ENCODE results near the gene RPS14. TPM values are rescaled to one million over a fixed set of nuclear protein-coding genes. Genes with fewer than 3 reads are reported as not detected.

The RPS14 gene
- total and polyA plus RNA-seq, 2 of the 8 experiments (the other 6 are each of a cell fraction or from before 2014, with no cell fraction given) = 2,548 to 6,423 TPM

DNA sequence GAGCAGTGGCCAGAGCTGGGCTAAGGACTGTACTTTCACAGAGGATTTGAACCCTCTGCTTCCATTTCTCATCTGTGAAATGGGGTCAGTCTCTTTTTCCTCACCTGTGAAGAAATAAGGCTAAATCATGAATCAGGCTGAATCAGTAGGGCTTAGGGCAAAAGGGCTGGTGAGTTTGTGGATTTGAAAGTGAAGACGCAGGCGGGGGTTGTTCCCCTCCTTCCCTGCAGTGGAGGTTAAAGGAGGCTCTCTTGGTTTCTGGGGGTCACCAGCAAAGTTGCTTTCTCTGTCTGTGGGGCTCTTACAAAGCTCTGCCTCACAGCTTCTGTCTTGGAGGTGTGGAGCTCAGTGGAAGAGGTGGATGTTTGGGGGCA, 40.7 kb upstream of the RPS14 start:
- peaks cover 30% of the 10 kb centered on the region for H3K79me1 ChIP-seq (ENCODE audit: low read depth, low read length)
- peaks cover 0 to 4% (median 0%) of the 10 kb centered on the region in 4 experiments; a peak in 1 of 8 replicates for H3K36me3 ChIP-seq (ENCODE audit: control insufficient read depth in 2 of 4, insufficient read depth in 4 of 4, low read length in 3 of 4)
- H2AK5ac ChIP-seq (ENCODE audit: low read depth, low read length) = no peak overlapping the region
- no peak overlapping the region for H2BK12ac ChIP-seq (ENCODE audit: low read depth, low read length)
- H2AFZ ChIP-seq (ENCODE audit: low read length) = no peak overlapping the region
- H4K5ac ChIP-seq (ENCODE audit: insufficient read length, low read depth, low read length) = no peak overlapping the region
- peak overlapping the region; percentile 14 to 21; a peak in 1 of 4 replicates for H3K4me2 ChIP-seq (ENCODE audit: insufficient read depth in 1 of 2, low read depth in 2 of 2, low read length in 2 of 2)
- H3K27ac ChIP-seq (ENCODE audit: low read depth, low read length) = no peak overlapping the region
- no peaks in the 10 kb centered on the region for H3K27me3 ChIP-seq (replicated peaks in 1 of 4; ENCODE audit: control insufficient read depth in 3 of 4, extremely low read depth in 1 of 4, insufficient read depth in 3 of 4, low read length in 3 of 4)
- no peak overlapping the region for H4K8ac ChIP-seq (ENCODE audit: extremely low read depth, insufficient read depth, low read length)
- peaks cover under 1% of the 10 kb centered on the region; the same call in 1 of the 2 replicates for H3K23me2 ChIP-seq (ENCODE audit: low read depth, low read length)
- H3K4me3 ChIP-seq (ENCODE audit: extremely low read depth in 1 of 4, insufficient read depth in 2 of 4, low read depth in 3 of 4, low read length in 4 of 4) = no peak overlapping the region
- WGBS, 2 experiments (ENCODE audit: extremely low coverage in 1 of 2, insufficient coverage in 1 of 2, insufficient read length in 1 of 2, insufficient replicate concordance in 2 of 2, low coverage in 1 of 2, low lambda C conversion rate in 2 of 2, missing lambda C conversion rate in 1 of 2) = 71% methylated on average over 2 of the region's 2 CpGs; no CpG with 5 or more reads in 1 of the 2 experiments
- no peaks in the 10 kb centered on the region for H3K9me3 ChIP-seq (ENCODE audit: insufficient read depth in 2 of 2, low read depth in 1 of 2, low read length in 1 of 2)
- no peak overlapping the region for H2BK5ac ChIP-seq (ENCODE audit: low read depth, low read length)
- no peak overlapping the region for H2BK15ac ChIP-seq (ENCODE audit: low read length)
- H4K91ac ChIP-seq (replicated peaks; ENCODE audit: insufficient read length, low read length) = no peak overlapping the region
- TF ChIP-seq TAF1 (IDR thresholded peaks at IDR 0.05; ENCODE audit: low read depth, low read length) (no peak), TBP (IDR thresholded peaks at IDR 0.05; ENCODE audit: low read depth, low read length) (no peak), YY1 (IDR thresholded peaks at IDR 0.05; ENCODE audit: low read depth, low read length) (no peak), POLR2AphosphoS5 (IDR thresholded peaks at IDR 0.05; ENCODE audit: low read depth, low read length) (no peak), SIRT6 (IDR thresholded peaks at IDR 0.05; ENCODE audit: low read length) (no peak), CBX8 (IDR thresholded peaks at IDR 0.05; ENCODE audit: borderline replicate concordance, low read depth, low read length) (no peak), NANOG (IDR thresholded peaks at IDR 0.05; ENCODE audit: insufficient read depth, low read depth, low read length, poor library complexity, severe bottlenecking) (no peak), TCF12 (IDR thresholded peaks at IDR 0.05; ENCODE audit: low read depth, low read length) (no peak), CBX5 (IDR thresholded peaks at IDR 0.05; ENCODE audit: low read depth, low read length) (no peak), NRF1 (IDR thresholded peaks at IDR 0.05; ENCODE audit: low read depth, low read length) (no peak), RNF2 (IDR thresholded peaks at IDR 0.05; ENCODE audit: borderline replicate concordance, low read depth, low read length, missing control alignments, poor library complexity, severe bottlenecking) (no peak), EGR1 (IDR thresholded peaks at IDR 0.05; ENCODE audit: borderline replicate concordance, low read depth, low read length) (no peak)
- no peak overlapping the region for H3K56ac ChIP-seq (replicated peaks; ENCODE audit: insufficient read length, low read depth, low read length)
- H2BK120ac ChIP-seq (replicated peaks; ENCODE audit: low read depth, low read length) = no peak overlapping the region
- H3K4ac ChIP-seq (replicated peaks; ENCODE audit: insufficient read length, low read depth, low read length) = no peak overlapping the region
- no peak for FAIRE-seq
- CTCF ChIA-PET (ENCODE audit: partially characterized antibody) = interaction anchor here (0.8 to 32.0 kb wide), 16 partner anchors 2 to 166 kb away, joined by 3 to 571 read pairs (median 6); partner anchors contain the start of gene NDST1
- H3K9ac ChIP-seq (replicated peaks in 1 of 4; ENCODE audit: extremely low read depth in 1 of 4, low read depth in 3 of 4, low read length in 3 of 4) = no peak overlapping the region
- peaks cover 21 to 39% (median 34%) of the 10 kb centered on the region in 4 experiments for H3K4me1 ChIP-seq (replicated peaks in 1 of 4; ENCODE audit: control insufficient read depth in 3 of 4, insufficient read depth in 4 of 4, low read length in 3 of 4)
- no peak overlapping the region for H3K14ac ChIP-seq (ENCODE audit: insufficient read length)
- POLR2A ChIA-PET (ENCODE audit: partially characterized antibody) = interaction anchor here (0.8 to 12.0 kb wide), 11 partner anchors 8 to 46 kb away, joined by 3 to 122 read pairs (median 7); partner anchors contain the start of genes NDST1 and RPS14
- H2BK20ac ChIP-seq (ENCODE audit: low read length) = peak overlapping the region; percentile 43; the same call in 1 of the 2 replicates
- H4K20me1 ChIP-seq (replicated peaks in 1 of 2; ENCODE audit: control insufficient read depth in 1 of 2, insufficient read depth in 2 of 2, low read length in 2 of 2) = peaks cover 10 to 27% of the 10 kb centered on the region in 2 experiments
- H3K23ac ChIP-seq (ENCODE audit: insufficient read length) = no peak overlapping the region
- H3K79me2 ChIP-seq (ENCODE audit: control insufficient read depth in 1 of 2, insufficient read depth in 2 of 2, low read length in 2 of 2) = peaks cover 24 to 72% of the 10 kb centered on the region in 2 experiments
- no peak overlapping the region for H3K18ac ChIP-seq (ENCODE audit: extremely low read depth, low read length)
- no peak for DNase-seq (ENCODE audit: low read depth in 1 of 2, low spot score in 2 of 2)
